Muscle of back (tissue), 11 donors: ENCODE measurements around the gene NKX6-2. TPM values are rescaled to one million over a fixed set of nuclear protein-coding genes. Genes with fewer than 3 reads are reported as not detected.
"Not testable (repeated sequence)": the region's sequence is repeated elsewhere in the genome, so short reads cannot be mapped to it uniquely, and the experiment has no call there.

Experiments
- DNase-seq, 3 donors: peaks; one replicate each; pipeline versions ENCODE4 v3.0.0 to v3.0.0-alpha.2; 2013
- polyA plus RNA-seq, 10 donors: library from polyadenylated mRNA; unstranded; fragments of 120-200 nt; gene quantifications; one replicate each; pipeline ENCODE4 v1.2.1, GENCODE V29; 2013; ENCODE audit not compliant: insufficient read length in 10 of 10

The NKX6-2 gene
- polyA plus RNA-seq, 10 donors = 2.3 to 9.3 (median 5.7) TPM

DNA sequence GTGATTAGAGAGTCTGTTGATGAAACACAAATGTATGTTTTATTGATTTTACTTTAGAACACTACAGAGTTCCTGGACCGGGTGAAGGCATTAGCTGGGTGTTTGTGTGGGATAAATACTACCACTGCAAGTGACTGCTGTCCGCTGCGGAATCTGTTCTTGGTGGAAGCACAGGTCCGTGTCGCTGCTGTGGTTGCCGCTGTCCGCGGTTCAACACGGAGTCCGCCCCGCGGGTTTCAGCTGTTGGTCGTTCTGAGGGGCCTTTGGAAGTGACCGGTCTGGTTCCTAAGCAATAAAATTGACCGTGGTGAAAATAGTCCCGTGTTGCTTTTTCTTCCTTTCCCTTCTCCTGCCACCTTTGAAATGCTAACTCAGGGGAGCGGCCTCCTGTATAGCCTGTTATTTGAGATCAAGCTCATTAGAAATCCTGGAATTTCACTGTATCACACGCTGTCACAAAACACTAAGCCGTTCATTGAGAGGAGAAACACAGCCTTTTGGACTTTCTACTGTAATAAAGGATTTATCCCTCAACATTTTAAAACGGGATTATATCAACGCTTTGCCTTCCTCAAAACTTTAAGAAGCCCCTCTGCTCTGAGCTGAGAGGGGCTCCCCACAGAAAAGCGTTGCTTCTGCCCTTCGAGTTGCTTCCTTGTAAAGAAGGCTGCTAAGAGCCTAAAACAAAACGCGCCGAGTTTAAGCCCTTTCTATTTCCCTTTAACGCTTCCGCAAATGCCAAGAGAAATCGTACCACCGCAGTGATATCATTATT lies 2.6 kb downstream of the NKX6-2 start:
- DNase-seq = no peak

DNA sequence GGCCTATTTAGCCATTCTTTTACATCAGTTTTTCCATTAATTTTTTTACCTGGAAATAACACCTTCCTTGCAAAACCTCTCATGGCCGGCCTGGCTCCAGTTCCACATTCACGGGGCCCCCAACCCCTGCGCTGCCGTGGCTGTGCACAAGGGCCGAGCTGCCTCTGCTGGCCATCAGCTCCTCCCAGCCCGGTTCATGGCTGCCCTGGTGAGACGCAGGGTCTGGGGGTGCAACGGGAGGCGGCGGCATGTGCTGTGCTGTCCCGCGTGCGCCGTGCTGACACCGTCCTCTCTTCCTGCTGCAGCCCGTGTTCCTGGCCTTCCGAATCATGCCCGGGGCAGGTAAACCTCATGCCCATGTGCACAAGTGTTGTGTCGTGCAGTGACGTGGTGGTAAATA lies 4.4 kb downstream of the NKX6-2 start:
- DNase-seq = no peak

DNA sequence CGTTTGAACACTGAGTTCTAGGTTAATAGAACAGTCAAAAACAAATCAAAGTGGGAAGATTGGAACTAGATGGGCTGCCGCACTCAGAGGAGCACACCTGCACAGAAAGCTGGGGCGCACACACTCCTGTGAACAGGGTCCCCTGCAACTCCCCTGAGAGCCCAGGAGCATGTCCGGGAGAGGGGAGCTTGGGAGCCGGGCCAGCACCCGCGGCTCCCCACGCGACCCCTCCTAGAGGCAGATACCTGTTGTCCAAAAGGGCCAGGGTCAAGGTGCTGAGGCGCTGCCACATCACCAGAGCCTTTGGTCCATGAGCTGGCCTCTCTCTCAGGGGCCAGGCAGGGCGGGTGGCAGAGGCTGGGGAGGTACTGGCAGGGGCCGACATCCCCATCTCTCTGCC lies 5.6 kb downstream of the NKX6-2 start:
- DNase-seq = no peak

DNA sequence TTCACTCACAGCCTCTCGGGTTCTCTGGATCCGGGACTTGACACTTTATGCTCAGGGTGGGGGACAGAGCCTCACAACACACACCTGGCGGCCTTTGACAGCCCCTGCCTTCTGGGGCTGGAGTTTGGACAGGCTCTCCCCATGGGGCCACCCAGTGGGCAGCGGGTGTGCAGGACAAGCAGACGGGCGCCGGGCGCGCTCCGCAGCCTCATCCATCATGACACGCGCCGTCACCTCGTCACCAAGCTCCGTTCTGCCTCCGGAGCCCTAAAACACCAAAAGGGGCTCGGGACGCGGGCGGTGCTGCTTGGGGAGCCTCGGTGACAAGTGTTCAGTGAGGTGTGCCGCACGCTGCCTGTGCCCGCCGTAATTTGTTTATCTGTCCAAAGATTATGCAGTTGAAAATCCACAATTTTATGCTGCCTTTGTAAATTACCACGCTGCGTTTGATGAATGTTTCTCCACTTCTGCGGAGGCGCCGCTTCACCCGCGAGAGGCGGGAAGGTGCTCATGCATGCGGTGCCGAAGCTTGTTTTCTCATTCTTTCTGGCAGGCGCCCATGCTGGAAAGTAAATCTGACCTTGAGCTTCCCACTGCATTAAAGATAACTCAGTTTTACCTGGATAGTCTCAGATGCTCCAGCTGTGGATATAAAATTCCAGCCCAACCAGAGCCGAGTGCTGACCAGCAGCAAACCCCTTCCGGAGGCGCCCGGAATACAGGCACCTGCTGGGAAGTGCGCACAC lies 6.2 kb downstream of the NKX6-2 start:
- no peak for DNase-seq

DNA sequence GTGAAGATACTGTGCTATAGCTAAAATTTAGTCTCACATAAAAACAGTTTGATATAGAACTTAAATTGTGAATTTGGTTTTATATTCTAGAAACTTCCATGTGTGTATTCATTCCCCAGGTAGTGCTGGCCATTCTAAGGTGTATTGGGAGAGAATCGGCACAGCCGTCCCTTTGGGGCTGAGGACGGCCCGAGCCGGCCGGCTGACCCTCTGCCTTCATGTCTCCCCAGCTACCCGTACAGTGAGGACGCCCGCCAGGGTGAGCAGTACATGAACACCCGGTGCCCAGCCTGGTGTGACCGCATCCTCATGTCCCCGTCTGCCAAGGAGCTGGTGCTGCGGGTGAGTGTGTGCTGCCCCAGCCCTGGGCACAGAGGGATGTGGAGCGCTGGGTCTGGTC lies 8.5 kb downstream of the NKX6-2 start:
- DNase-seq = no peak

DNA sequence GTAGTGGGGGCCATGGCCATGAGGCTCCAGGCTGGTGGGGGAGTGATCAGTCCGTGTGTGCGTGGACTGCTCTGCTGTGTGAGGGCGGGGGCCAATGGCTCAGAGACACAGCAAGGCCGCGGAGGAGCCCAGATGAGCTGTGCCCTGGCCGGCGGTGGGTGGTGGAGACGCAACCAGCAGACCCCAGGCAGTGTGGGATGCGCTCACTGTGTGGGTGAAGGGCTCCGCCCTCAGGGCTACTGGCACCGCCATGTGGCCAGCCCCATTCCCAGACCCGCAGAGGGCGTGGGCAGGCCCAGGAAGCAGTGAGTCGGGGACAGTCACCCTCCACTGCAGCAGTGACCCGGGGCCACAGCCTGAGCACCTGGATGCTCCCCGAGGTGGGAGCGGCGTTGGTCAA lies 9.1 kb downstream of the NKX6-2 start:
- DNase-seq = no peak

DNA sequence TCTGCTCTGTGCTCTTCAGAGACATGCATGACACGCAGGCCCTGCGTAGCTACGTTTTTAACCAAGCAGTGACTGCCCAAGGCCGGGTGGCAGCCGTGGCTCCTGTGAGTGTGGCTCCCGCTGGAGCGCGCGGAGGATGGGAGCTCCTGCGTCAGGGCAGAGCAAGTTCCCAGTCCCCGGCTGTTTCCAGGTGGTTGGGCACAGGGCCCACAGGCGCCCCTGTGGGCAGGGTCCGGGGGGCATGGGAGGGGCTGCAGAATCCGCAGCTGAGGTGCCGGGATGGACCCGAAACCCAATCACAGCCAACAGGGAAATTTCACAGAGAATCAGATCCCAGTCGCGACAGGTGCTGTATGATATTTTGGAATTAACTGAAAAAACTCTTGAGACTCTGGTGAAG lies 9.8 kb downstream of the NKX6-2 start:
- no peak for DNase-seq

DNA sequence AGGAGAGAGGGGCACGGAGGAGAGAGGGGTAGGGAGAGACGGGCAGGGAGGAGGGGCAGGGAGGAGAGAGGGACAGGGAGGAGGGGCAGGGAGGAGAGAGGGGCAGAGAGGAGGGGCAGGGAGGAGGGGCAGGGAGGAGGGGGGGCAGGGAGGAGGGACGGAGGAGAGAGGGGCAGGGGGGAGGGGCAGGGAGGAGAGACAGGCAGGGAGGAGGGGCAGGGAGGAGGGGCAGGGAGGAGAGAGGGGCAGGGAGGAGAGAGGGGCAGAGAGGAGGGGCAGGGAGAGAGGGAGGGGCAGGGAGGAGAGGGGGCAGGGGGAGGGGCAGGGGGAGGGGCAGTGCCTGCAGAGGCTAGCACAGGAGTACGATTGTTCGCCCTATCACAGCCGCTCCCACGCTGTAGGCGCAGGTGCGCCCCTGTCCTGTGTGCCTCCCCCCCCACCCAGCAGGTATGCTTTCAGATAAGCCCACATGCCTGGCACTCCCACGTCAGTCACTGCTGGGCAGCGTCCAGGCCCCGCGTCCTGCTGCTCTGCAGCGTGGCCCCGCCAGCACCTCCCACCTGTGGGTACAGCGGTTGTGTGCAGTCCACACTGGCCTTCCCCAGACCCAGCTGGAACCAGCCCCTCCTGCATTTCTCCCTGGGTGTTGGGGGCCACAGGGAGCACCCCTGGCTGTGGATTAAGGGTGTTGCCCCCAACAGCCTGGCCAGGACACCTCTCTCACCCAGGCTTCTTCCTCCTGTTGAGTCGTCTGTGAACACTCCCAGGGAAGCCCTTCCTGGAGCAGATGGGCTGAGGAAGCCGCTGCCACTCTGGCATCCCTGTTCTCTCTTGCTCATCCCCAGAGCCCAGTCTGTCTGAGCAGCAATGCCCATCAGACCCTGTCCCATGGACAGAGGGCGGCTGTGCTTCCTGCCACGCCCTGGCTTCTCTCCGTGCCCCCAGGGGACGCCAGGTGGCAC lies 10.8 kb downstream of the NKX6-2 start:
- DNase-seq = peak in 1 of 3 donors; percentile 80

DNA sequence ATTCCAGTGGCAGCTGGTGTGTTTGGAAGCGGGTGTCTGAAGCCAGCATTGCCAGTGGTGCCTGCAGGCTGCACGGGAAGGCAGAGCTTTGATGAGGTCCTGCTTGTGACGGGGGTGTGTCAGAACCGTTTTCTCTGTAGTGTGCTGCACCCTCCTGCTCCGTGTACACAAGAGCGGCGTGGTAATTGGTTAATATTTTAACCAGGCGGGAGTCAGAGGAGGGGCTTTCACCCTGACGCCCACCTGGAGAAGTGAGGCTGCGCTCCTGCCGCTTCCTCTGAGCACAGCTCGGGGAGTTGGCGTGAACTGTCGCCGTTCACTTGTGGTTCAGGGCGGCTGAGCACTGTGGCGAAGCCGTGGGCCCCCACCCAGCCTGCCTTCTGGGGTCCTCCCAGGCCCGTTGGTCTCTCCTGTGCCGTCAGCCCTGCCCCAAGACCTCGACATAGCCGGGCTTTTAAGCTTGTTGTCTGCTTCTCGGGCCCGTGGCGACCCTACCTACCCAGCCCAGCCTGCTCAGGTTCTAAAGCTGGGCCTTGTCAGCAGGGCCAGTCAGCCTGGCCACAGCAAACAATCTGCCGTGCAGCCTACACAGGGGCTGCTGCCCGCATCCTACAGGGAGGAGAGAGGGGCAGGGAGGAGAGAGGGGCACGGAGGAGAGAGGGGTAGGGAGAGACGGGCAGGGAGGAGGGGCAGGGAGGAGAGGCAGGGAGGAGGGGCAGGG lies 11.6 kb downstream of the NKX6-2 start:
- no peak for DNase-seq

DNA sequence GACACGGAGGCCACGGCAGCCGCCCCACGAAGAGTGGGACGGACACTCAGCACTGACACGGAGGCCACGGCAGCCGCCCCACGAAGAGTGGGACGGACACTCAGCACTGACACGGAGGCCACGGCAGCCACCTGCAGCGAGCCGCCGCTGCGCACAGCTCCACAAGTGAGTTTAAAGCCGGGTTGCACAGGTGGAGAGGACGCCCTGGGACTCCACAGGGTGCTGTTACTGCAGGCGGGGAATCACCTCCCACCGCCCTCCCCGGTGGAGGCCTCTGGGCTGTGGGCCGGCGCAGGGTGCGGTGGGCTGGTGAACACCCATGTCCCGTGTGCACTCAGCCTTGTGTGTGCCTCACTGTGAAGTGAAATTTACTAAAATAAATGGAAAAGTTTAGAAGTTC lies 13.1 kb downstream of the NKX6-2 start:
- DNase-seq = not testable (repeated sequence)

DNA sequence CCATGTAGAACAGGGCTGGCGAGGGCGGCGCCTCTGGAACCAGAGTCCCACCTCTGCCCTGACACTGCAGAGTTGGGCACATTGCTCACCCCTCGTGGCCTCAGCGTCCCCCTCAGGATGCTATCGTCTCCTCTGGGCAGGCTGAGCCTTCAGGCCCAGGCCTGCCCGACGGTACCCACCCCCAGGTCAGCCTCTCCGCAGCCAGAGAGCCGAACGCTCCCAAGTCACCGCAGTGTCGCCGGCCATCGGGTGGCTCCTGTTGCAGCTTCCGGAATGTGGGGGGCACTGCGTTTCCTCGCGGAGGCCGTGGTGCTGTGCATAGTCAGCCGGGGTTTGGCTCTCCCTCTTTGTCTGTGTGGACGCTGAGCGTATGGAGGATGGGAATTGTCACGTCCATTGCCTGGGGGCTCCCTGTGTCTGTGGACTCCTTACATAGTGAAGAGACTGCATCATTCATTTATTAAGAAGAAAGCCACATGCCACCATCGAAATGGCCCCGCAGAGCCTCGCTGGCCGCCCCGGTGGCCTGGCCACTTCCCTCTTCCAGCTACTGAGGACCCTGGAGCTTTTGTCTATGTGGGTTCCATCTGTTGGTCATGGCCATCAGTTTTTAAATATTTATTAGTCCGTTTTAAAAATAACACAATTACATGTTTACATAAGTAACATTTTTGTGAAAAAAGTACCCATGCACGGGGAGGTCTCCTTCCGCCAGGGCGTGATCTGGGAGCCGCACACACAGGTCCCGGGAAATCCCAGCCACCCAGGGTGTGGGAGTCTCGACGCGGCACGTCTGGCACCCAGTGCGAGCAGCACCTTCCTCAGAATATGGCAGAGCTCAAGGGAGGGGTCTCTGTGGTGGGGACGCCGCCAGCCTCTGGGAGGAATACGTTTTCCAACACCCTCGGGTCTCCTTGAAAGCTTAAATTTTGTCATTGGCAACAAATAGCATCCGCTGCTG lies 15.6 kb downstream of the NKX6-2 start:
- no peak for DNase-seq

DNA sequence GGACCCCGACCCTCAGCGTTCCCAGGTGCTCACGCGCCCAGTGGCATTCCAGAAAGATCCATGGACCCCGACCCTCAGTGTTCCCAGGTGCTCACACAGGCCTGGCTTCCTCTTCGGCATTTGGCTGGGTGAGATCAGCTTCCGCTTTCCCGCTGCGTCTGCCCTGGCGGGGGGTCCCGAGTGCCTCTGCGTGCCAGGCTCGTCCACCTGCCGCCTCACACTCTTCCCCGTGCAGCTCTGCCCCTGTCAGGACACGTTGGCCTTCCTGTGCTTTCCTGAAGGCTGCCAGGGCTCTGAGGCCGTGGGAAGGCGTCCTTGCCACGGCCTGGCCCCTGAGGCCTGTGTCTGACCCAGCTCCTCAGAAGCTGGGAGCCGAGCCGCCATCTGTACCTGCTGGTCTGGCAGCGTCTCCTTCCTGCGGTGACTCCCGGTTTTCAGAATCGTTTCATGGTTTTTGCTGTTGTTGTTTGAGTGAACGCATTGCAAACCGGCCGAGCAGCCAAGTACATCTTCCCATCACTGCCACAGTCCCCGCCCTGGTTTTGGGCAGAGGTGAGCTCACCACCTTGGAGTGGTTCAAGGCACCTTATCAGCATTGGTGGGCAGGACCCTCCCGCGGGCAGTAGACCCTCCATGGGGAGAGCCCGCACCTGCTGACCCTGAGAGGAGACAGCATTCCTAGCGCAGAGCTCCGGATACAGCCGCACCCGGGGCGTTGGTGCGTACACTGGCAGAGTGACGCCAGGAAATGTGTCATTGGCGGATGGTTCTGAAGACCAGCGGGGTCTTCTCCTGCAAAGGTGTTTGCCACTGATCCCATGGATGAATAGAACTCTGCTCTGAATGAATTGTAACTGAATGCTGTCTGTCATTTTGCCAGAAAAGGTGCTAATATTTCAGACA lies 17.4 kb downstream of the NKX6-2 start:
- DNase-seq = no peak

DNA sequence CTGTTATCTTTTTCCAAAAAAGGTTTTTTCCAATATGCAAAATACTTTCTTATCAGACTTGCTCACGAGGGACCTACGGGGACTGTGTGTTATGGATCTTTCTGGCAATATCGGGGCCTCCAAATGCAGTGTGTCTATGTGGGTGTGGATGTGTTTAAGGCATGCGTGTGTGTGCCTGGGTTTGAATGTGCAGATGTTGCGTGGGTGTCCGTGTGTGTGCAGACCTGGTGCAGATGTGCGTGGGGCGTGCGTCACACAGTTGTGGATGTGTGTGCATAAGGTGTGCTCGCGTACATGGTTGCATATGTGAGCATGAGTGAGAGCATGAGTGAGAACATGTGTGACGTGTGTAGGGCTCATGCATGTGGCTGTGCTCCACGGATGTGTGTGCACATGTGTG lies 19.7 kb downstream of the NKX6-2 start:
- DNase-seq = no peak

DNA sequence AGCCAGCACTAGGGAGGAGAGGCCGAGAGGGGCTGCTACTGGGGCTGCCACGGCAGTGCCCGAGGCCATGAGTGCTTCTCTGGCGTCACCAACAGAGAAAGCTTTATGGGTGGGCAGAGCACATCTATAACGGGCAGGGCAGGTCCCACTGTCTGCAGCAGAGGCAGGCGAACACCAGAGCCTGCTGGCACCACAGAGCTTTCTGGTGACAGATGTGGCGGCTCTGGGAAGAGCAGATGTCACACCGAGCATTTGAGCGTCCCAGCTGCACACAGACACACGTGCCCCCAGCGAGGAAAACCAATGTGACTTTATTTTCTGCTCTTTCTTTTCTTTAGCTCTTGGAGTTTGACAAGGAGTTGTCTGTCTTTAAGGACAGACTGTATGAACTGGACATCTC lies 20.5 kb downstream of the NKX6-2 start:
- DNase-seq = no peak

DNA sequence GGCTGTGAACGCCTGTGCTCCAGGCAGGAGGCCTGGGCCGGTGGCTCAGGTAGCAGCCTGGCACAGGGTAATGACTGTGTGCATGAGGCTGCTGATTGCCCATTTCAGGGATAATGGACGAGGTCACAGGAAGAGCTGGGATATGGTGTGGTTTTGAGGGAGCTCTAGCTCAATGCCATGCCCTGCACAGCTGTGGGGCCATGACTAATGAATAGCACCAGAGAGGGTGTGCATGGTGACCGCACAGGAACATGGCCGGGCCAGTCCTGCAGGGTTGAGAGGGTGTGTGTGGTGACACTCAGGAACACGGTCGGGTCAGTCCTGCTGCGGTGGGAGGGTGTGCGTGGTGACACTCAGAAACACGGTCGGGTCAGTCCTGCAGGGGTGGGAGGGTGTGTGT lies 21.8 kb downstream of the NKX6-2 start:
- no peak for DNase-seq

DNA sequence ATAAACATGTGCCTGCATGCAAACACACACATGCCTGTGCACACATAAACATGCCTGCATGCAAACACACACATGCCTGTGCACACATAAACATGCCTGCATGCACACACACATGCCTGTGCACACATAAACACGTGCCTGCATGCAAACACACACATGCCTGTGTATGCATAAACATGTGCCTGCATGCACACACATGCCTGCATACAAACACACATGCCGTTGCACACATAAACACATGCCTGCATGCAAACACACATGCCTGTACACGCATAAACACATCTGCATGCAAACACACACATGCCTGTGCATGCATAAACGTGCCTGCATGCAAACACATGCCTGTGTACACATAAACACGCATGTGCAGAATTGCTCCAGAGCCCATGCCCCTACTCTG lies 22.4 kb downstream of the NKX6-2 start:
- no peak for DNase-seq

DNA sequence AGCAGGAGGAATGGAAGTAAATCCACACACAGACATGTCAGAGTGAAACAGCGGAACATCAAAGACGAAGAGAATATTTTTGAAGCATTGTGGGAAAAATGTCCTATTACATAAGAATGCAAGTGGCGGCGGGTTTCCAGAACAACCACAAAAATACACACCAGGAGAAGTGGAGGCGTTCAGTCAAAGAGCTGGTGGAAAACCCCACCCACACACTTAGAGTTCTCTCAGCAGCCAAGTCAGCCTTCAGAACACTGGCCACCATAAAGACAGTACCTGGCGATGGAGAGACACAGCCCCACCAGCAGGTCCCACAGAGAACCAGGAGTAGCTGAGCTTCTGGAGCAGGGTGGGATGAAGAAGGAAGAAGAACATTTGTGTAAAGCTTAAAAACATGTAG lies 23.7 kb downstream of the NKX6-2 start:
- no peak for DNase-seq

DNA sequence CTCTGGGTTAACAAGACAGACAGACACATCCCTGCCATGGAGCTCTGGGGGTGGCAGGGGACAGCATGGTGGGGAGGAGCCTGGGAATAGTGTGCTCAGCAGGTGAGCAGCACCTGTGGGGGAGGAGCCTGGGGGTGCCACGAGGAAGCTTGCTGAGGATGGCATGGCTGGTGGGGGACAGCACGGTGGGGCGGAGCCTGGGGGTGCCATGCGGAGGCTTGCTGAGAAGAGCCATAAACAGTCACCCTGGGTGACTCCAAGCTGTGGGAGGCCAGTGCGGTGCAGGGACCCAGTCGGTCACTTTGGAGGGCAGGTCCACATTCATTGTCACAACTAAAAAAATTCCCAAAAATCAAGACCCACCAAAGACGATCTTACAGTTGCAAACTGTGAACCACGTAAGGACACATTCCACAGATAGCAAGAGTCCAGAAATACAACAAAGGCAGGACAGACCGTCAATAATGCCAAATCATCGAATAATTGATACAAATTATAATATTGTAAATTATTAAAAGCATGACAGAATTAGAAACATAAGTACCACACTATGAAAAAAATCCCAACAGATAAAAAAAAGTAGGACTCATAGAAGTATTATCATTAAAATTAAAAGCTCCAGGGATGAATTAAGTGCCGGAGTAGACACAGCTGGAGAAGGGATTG lies 24.4 kb downstream of the NKX6-2 start:
- DNase-seq = no peak

DNA sequence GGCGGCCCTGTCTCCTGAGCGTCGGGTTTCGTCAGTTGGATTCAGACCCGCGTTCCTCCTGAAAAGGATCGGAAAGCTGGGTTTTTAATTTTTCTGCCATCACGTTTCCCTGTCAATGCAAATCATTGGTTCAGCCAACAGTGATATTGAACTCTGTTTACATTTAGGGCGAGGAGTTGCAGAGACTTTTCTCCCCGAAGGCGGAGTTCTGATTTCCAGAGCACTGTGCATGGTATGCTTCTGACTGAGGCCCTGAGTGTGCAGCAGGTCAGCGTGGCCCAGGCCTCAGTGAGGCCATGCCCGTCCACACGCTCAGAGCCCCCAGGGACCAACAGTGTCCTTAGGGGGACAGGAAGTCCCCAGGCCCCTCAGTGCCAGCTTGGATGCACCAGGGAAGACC lies 27.1 kb downstream of the NKX6-2 start:
- DNase-seq = no peak
